ENCODE data around the gene COMMD6. TPM values are rescaled to one million over a fixed set of nuclear protein-coding genes. Genes with fewer than 3 reads are reported as not detected.

The COMMD6 gene
- total and polyA plus RNA-seq, 9 of the 15 experiments (the other 6 are each of a cell fraction or from before 2014, with no cell fraction given): 32.6 to 116 (median 65.0) TPM

DNA sequence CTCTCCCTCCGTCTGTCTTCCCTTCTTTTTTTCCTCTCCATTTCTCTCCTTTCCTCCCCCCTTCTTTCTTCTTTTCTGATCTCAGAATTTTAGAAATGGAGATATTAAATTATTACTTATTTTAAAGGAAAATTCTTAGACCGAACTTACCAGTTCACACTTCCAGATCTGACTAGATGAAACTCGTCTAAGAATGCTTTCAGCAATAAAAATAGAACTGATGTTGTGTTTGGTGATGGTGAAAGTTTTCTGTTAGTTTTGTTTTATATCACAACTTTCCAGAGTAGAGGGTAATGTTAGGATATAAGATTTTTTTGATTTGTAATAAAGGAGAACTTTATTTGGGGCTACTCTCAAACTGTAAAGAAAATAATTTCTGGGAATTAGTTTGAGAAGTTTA lies 41.9 kb upstream of the COMMD6 start (continued):
- TF ChIP-seq, protein P1, sequence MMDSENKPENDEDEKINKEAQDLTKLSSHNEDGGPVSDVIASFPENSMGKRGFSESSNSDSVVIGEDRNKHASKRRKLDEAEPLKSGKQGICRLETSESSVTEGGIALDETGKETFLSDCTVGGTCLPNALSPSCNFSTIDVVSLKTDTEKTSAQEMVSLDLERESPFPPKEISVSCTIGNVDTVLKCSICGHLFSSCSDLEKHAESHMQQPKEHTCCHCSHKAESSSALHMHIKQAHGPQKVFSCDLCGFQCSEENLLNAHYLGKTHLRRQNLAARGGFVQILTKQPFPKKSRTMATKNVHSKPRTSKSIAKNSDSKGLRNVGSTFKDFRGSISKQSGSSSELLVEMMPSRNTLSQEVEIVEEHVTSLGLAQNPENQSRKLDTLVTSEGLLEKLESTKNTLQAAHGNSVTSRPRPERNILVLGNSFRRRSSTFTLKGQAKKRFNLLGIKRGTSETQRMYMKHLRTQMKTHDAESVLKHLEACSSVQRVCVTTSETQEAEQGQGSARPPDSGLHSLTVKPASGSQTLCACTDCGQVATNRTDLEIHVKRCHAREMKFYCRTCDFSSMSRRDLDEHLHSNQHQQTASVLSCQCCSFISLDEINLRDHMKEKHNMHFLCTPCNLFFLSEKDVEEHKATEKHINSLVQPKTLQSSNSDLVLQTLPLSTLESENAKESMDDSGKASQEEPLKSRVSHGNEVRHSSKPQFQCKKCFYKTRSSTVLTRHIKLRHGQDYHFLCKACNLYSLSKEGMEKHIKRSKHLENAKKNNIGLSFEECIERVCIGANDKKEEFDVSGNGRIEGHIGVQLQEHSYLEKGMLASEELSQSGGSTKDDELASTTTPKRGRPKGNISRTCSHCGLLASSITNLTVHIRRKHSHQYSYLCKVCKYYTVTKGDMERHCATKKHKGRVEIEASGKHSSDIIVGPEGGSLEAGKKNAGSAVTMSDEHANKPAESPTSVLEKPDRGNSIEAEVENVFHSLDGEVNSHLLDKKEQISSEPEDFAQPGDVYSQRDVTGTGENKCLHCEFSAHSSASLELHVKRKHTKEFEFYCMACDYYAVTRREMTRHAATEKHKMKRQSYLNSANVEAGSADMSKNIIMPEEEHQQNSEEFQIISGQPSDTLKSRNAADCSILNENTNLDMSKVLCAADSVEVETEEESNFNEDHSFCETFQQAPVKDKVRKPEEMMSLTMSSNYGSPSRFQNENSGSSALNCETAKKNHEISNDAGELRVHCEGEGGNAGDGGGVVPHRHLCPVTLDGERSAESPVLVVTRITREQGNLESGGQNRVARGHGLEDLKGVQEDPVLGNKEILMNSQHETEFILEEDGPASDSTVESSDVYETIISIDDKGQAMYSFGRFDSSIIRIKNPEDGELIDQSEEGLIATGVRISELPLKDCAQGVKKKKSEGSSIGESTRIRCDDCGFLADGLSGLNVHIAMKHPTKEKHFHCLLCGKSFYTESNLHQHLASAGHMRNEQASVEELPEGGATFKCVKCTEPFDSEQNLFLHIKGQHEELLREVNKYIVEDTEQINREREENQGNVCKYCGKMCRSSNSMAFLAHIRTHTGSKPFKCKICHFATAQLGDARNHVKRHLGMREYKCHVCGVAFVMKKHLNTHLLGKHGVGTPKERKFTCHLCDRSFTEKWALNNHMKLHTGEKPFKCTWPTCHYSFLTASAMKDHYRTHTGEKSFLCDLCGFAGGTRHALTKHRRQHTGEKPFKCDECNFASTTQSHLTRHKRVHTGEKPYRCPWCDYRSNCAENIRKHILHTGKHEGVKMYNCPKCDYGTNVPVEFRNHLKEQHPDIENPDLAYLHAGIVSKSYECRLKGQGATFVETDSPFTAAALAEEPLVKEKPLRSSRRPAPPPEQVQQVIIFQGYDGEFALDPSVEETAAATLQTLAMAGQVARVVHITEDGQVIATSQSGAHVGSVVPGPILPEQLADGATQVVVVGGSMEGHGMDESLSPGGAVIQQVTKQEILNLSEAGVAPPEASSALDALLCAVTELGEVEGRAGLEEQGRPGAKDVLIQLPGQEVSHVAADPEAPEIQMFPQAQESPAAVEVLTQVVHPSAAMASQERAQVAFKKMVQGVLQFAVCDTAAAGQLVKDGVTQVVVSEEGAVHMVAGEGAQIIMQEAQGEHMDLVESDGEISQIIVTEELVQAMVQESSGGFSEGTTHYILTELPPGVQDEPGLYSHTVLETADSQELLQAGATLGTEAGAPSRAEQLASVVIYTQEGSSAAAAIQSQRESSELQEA (IDR thresholded peaks at IDR 0.05; ENCODE audit: low read depth): no peak
- no peak for TF ChIP-seq TGIF2 (CRISPR knock-in tag; IDR thresholded peaks at IDR 0.05)
- no peak for TF ChIP-seq COPS2 (conservative IDR thresholded peaks at IDR 0.05)
- no peak for TF ChIP-seq HDAC8 (tag; IDR thresholded peaks at IDR 0.05)
- TF ChIP-seq GTF2E2 (tag; IDR thresholded peaks at IDR 0.05): no peak
- no peak for TF ChIP-seq PTRF (tag; IDR thresholded peaks at IDR 0.05)
- no peak for TF ChIP-seq POLR3A (IDR thresholded peaks at IDR 0.05; ENCODE audit: borderline replicate concordance, extremely low read depth, insufficient read depth, insufficient read length)
- TF ChIP-seq ZC3H8 (IDR thresholded peaks at IDR 0.05): no peak
- no peak for TF ChIP-seq ETV5 (CRISPR knock-in tag; IDR thresholded peaks at IDR 0.05; ENCODE audit: low read depth)

All from K562 (cell line).